ENCODE results near the gene TCERG1L. TPM values are rescaled to one million over a fixed set of nuclear protein-coding genes. Genes with fewer than 3 reads are reported as not detected.
"Not testable (repeated sequence)": the region's sequence is repeated elsewhere in the genome, so short reads cannot be mapped to it uniquely, and the experiment has no call there.

Gene TCERG1L
- total RNA-seq, 1 donor from 2014 or later, result 0.48 TPM

DNA sequence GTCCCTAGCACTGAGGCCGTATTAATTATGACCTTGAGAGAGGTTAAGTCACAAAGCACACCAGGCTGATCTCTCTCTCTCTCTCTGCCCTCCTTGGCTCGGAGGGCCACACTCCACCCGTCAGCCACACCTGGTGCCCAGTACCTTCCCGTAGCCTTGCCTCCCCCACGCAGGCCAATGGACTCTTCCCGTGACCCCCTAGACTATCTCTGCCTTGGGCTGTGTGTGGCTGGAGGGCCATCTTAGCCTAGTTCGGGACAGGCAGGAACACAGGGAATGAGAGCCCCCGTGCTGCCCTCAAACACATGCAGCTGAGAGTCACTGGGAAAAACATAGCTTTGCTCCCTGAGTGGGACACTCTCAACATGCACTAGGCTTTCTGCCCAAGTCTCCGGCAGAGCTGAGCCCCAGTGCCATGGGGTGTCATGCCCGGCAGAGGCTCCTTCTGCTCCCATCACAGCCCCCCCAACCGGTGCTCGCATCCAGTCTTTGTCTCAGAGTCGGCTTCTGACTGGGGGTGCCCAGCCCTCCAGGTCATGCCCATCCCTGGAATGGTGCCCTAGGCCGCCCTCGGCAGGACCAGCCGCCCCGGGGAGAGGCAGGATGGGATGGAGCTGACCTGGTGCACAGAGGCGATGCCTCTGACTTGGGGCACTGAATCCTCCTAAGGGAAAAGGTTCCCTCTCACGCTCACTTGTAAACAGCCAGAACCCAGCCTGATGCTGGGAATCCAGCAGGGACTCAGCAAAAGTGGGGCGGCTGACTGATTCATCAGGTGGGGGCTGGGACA is 63.0 kb downstream of the TCERG1L start:
- DNase-seq (ENCODE audit: low spot score), result no peak

DNA sequence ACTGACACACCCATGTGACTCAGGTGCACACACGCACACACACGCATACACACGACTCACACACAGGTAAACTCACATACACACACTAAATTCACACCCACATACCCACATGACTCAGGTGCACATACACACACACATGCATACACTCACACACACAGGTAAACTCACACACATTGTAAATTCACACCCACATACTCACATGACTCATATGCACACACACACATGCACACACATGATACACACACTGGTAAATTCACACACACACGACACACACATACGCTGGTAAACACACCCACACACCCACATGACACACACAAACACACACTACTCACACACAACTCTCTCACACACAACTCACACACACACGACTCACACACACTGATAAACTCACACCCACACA is 63.6 kb downstream of the TCERG1L start:
- no peak for DNase-seq (ENCODE audit: low spot score)

DNA sequence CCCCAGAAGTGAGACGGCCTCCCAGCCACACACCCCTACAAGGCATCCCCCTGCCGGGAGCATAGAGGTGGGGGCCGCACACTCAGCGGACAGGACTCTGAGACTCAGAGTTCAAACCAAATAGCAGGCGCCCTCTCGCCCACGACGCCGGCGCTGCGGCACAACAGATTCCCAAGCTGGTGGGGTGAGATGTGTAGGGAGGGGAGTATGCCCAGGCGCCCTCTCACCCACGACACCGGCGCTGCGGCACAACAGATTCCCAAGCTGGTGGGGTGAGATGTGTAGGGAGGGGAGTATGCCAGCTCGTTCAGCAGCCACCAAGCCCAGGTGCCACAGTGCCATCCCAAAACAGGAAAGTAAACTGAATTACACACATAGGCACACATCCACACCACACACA is 64.7 kb downstream of the TCERG1L start:
- no peak for DNase-seq (ENCODE audit: low spot score)

DNA sequence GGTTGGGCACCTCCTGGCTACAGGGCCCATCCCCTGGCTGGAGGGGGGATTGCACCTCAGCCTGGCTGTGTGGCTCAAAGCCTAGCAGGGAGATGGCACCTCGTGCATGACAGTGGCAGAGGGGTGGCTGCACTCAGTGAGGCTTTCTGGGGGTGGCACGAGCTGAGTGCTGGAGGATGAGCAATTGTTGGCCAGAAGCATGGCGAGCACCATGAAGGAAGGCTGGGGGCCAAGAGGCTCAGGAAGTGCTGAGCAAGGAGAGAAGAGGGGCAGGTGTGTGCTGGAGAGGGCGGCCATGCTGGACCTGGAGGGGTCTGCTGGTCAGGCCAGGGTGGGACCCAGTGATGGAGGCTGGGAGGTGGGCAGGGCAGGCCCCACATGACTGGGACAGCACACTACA is 65.4 kb downstream of the TCERG1L start:
- no peak for DNase-seq (ENCODE audit: low spot score)

DNA sequence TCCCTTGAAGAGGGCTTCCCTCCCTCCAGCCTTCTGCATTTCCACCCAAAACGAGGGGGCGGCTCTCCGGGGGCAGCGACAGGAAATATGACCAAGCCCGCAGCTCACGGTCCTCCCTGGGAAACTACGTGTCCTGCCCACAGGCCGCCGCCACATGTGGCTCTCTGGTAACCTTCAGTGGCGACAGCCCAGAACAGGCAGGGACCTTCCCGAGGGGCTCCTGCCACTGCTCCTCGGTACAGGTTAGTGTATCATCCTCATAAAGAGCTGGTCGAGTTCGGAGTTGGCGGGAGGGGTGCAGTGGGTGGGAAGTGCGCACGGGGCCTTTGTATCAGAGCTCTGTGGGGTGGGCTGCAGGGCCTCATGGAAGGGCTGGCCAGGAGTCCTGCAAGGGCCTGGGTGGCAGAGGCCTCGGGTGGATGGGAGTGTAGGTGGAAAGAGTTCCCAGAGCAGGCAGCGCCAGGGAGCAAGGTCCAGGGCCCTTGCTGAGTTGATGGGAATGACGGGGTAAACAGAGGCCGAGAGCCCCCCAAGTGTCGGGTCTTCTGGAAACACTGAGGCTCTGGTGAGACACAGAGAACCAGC is 66.0 kb downstream of the TCERG1L start:
- no peak for DNase-seq (ENCODE audit: low spot score)

DNA sequence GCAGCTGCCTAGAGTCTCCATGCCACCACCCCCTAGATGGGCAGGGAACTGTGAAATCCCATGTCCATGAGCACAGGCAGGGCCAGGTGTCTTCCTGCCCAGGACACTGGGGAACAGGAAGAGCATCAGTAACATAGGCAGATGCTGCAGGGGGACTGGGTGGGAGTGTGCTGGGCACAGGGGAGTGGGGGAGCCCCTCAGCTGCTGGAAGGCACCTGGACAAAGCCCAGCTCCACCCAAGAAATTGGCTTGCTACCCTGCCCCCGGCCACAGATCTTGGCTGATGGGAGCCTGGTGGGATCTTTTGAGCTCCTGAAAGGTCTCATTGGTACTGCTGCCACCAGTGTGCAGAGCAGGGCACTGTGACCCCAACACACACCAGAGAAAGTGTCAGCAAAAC is 66.7 kb downstream of the TCERG1L start:
- DNase-seq (ENCODE audit: low spot score), result no peak

DNA sequence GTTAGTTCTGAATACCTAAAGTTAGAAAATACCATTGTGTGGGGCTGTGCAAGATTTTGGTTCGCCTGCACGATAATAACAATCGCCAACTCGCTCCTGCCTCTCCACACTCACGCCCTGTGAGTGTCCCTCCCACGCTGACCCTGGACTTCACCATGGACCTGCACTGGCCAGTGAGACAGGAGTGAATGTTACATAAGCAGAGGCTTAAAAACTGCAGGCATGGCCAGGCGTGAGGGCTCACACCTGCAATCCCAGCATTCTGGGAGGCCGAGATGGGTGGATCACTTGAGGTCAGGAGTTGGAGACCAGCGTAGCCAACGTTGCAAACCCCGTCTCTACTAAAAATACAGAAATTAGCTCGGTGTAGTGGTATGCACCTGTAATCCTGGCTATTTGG is 68.4 kb downstream of the TCERG1L start:
- DNase-seq (ENCODE audit: low spot score), result no peak

DNA sequence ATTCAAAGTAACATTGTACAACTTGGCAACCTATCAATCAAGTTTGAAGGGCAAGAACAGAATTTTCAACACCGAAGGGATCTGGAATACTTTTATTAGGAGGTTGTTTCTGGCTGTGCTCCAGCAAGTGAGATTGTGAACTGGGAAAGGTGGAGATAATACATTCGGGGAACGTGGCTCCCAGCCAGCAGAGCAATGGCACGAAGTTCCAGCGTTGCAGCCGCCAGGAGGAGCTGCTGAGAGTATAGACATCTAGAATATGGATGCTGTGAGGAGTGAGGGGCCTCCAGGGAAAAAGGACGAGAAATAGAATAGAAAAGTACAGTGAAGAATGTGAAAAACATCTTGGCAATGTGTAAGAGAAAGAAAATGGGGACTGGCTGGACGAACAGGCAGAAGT is 69.5 kb downstream of the TCERG1L start:
- peak; percentile 1 for DNase-seq (ENCODE audit: low spot score)

DNA sequence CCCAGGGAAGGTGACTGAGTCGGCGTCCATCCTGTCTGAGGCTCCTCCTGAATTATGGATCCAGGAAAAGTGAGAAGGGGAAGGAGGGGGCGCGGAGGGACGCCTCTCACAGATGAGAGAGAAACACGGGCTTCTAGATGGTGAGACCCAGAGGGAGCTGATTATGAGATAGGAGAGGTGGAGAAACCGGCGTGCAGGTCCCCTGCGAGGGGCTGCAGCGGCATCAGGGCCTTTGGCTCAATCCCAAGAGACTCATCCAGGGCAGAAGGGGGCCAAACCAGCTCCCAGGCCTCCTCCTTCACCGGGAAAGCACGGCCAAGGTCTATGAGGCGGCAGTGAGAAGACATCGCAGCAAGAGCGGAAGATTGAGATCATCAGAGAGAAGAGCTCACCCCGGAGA is 70.8 kb downstream of the TCERG1L start:
- DNase-seq (ENCODE audit: low spot score), result no peak

DNA sequence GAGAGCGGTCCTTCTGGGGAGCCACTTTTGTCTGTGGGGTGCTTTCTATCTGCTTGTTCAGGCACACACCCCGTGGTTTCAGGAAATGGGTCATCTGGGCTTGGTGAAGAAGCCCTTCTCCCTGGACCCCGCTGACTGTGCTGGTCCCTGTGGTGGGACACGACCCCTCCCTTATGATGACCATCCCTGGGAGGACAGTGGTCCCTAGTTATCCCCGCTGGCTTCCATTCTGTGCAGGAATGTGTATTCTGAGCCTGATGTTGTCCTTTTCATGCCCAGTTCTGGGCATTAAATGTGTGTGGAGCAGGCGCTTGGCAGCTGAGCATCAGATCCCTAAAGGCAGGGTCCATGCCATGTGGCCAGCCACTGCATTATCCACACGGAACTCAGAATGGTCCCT is 71.6 kb downstream of the TCERG1L start:
- no peak for DNase-seq (ENCODE audit: low spot score)

DNA sequence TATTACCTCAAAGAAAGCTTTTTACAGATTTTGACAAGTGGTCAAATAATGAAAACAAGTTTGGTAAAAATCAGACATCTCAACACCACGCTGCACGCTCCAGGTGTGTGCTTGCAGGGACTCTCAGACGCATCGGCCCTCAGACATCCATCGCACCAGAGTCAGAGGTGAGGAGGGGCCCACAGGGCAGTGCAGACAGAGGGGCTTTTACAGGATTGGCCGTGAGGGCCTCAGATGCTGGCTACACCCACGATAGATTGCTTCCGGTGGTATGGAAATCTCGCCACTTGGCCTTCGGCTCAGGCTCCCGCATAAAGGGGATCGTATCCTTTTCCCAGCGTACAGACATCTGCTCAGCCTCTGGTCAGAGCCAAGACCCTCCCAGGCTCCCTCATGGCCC is 72.1 kb downstream of the TCERG1L start:
- DNase-seq (ENCODE audit: low spot score), result no peak

DNA sequence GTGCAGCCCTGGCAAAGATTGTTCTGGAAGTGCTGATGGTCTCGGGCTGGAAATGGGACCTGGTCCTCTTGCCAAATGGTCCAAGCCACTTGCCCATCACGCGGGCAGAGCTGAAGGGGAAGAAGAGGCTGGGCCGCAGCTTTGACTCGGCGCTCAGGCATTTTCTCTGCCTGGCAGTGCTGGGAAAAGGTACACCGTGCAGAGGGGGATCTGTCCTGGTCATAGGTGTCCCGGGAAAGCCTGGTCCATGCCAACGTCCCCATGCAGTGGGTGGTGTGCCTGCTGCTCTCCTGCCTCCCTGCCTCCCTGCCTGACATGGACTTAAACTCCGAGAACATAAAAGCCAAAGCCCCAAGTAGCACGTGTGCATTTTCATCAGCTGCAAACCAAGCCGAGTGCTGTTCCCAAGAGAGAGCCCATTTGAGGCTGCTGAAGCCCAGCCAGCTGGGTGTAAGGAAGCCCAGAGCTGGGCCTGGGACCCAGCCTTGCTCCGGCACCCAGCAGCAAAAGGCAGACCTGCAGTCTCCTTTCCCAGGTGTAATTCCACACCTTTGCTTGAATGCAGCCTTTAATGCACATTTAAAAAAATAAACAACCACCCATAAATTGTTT is 72.7 kb downstream of the TCERG1L start:
- no peak for DNase-seq (ENCODE audit: low spot score)

DNA sequence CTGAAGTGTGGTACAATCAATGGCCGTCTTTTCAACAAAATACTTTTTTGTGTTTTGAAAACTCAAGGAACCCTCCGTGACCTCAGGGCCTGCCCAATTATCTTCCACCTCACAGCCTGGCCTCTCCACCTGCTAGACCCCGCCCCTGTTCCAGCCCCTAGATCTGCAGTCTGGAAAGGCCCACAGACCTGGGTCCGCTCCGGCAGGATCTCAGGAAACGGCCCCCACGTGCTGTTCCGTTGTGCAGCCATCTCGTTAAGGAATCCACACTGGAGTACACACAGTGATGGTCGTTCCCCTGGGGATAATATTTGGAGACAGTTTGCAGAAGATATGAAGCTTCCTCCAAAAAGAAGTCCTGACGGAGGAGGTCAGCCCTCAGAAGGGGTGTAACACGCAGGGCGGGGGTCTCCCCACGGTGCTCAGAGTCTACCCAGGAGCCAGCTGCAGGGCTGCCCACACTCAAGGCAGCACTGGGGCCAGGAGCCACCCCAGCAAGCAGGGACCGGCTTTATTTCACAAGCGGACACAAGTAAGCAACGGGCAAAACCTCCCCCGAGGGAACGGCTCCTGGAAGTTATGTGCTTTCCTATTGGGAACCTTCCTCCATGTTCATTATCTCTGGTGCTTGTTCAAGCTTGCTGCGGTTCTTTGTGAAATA is 73.4 kb downstream of the TCERG1L start:
- no peak for DNase-seq (ENCODE audit: low spot score)

DNA sequence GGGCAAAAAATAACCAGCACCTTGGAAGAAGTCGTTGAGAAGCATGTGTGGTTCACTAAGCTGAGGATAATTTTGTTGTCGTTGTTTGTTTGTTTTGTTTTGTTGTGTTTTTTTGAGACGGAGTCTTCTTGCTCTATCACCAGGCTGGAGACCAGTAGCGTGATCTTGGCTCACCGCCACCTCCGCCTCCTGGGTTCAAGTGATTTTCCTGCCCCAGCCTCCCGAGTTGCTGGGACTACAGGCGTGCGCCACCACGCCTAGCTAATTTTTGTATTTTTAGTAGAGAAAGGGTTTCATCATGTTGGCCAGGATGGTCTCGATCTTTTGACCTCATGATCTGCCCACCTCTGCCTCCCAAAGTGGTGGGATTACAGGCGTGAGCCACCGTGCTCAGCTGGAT is 76.9 kb downstream of the TCERG1L start:
- DNase-seq (ENCODE audit: low spot score), result not testable (repeated sequence)

DNA sequence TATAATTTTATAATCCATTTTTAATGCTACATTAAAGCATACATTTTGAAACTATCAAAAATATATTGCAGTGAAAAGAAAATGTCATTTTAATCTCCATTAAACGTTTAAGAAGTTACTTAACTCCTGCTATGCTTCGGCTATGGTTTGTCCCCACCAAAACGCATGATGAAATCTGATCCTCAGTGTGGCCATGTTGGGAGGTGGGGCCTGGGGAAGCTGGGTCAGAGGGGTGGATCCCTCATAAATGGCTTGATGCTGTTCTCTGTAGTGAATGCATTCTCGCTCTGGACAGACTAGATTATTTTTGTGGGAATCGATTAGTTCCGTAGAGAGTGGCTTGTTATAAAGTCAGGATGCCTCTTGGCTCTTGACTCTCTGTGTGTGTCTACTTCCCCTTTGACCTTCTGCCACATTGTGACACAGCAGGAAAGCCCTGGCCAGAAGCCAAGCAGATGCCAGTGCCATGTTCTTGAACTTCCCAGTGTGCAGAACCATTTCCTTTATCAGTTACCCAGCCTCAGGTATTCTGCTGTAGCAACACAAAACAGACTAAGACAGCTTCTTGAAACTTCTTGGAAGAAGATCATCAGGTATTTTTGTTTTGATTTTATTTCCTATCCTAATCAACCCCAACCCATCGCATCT is 77.8 kb downstream of the TCERG1L start:
- no peak for DNase-seq (ENCODE audit: low spot score)

DNA sequence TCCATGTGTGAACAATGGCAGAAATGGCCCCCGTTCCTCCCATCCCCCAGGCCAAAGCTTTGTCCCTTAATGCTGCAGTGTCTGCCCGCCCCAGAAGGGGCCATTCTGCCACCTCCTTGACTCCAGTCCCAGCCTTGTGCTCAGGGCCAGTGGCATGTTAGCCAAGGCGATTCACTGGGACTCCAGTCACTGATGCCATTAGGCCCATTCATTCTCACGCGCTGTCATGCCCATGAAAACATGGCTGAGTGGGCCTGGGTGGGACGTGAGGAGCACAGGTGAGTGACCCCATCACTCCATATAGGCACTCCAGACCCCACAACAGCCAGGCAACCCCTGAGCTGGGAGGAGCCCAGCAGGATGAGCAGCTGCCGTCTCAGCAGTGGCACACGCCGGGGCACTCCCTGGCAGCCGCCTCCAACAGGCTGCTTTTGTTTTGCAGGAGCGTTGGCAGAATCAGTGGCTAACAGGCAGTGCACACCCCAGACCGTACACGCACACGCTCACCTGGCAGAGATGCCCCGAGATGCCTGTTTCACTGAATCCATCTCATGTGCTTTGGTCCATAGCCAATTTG is 79.5 kb downstream of the TCERG1L start:
- DNase-seq (ENCODE audit: low spot score), result no peak

DNA sequence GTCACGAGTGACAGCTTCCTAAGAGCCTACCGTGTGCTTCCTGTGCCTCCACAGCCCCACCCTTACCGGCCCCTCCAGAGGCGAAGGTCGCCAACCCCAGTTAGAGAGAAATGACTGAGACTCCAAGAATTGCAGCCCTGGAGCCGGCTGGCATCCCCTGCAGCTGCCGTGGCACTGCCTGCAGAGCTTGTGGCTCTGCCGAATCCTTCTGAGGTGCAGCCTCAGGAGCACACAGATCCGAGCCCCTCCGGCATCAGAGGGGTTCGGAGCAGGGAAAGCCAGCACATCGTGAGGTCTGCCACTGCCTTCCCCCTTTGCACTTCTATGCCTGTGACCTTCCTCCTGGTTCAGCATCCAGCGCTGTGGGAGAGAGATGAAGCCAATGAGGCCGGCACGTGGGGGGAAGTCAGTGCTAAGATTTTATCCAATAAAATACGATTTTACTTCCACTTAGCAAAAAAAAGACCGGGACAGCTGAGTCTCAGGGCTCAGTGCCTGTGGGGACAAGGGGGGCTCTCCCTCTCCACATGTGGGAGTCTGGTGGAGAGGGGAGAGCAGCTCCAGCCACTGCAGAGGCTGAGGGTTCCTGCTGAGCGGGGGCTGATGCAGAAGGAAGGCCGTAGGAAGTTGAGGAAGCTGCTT is 80.1 kb downstream of the TCERG1L start:
- no peak for DNase-seq (ENCODE audit: low spot score)

DNA sequence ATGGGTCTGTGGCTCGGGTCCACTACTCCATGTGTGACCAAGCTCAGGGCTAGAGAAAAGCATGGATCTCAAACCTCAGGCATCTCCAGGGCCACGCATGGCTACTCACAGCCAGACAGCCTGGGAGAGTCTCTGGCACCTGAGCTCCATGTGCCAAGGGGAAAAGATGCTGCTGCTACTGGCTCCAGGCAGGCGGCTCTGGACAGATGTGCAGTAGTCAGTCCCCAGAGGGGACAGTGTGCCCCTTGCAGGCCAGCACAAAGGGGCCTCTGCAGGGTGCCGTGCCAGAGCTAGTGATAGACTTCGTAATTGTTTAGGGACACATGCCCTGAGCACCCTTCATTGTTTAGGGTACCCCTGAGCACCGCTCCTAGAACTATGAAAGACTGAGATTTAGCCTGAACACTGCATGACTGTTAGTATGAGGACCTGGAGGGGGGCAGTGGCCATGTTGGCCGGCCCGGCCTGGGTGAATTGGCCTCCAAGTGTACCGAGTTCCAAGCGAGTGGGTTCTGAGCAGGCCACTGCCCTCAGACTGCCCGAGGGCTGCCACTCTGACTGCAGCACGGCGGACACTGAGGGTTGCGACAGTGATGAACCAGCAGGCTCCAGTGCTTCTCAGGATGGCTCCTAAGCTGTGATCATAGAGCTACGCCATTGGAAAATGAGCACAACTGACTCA is 80.7 kb downstream of the TCERG1L start:
- DNase-seq (ENCODE audit: low spot score), result no peak

DNA sequence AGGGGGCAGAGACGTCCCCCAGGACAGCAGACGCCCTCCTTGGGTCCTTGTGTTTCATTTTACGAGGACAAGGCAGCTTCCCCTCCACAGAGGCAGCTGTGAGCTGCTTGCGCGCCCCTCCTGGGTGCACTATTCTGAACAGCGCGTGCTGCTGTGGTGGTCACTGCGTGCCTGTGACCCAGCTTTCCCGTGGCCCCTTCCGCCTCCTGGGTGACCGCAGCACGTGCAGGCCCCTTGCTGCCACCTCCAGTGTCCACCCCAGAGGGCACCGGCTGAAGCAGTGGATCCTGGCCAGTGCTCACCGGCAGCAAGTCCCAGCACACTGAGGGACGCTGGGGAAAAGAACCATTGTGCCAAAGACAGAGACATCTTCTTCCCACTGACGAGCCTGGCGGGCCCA is 81.4 kb downstream of the TCERG1L start:
- no peak for DNase-seq (ENCODE audit: low spot score)

DNA sequence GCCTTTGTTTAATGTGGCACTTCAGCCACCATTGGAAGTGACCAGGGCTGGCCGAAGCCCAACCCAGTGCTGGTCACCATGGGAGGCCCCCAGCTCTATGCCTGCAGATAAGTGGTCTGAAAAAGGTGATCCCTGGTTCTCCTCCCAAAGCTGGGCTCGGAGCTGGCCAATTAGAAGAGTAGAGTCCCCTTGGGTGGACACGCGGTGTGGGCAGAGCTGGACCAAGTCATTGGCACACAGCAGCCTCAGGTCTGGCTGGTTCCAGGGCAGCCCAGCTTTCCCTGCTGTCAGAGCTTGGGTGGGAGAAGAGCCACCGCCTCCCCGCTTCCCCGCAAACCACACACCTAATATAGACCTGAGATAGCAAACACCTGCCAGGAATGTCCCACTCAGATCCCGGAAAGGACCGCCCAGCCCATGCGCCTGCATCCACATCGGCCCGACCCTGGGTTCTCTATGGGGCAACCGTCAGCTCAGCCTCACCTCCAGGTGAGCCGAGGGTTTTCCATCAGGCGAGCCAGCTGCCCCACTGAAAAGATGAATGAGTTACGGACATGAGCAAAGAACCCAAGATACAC is 84.3 kb downstream of the TCERG1L start:
- DNase-seq (ENCODE audit: low spot score), result no peak

Data from umbilical cord (tissue), 2 donors.